Activated naive CD4-positive, alpha-beta T cell treated with anti-CD3 and anti-CD28 coated beads, Interleukin-2, amount 50 U/mL, for 72 hours (primary cell): Measurements from ENCODE around the gene C19orf38. TPM values are rescaled to one million over a fixed set of nuclear protein-coding genes. Genes with fewer than 3 reads are reported as not detected.
"Not testable (repeated sequence)": the region's sequence is repeated elsewhere in the genome, so short reads cannot be mapped to it uniquely, and the experiment has no call there.

ENCODE experiments used
- ATAC-seq, 2 donors: fragments of 150-1000 bp; cut with Tn5 transposase; 2 replicates each; pipeline ENCODE4 v1.10.0; 2021; ENCODE audit warnings: mild to moderate bottlenecking in 2 of 2, moderate library complexity in 2 of 2
- DNase-seq, 2 donors: peaks; one replicate each; pipeline ENCODE4 v3.0.0; 2021 to 2022; ENCODE audit warnings: low spot score in 2 of 2
- H3K27ac Mint-ChIP-seq, 2 donors: one replicate each; pipeline ENCODE4 v1.8.0; 2022; ENCODE audit warnings: mild to moderate bottlenecking in 2 of 2, mixed read lengths in 2 of 2
- H3K36me3 Mint-ChIP-seq, 2 donors: one replicate each; pipeline ENCODE4 v1.8.0; 2022; ENCODE audit warnings: mixed read lengths in 2 of 2
- H3K9me3 Mint-ChIP-seq, 2 donors: one replicate each; pipeline ENCODE4 v1.8.0; 2022; ENCODE audit warnings: mixed read lengths in 2 of 2
- total RNA-seq, 2 donors: library from RNA; stranded (reverse); gene quantifications; one replicate each; pipeline ENCODE4 v1.2.3, GENCODE V29; 2022

The C19orf38 gene
- total RNA-seq, 2 donors from 2014 or later: 3.5 to 6.4 TPM

DNA sequence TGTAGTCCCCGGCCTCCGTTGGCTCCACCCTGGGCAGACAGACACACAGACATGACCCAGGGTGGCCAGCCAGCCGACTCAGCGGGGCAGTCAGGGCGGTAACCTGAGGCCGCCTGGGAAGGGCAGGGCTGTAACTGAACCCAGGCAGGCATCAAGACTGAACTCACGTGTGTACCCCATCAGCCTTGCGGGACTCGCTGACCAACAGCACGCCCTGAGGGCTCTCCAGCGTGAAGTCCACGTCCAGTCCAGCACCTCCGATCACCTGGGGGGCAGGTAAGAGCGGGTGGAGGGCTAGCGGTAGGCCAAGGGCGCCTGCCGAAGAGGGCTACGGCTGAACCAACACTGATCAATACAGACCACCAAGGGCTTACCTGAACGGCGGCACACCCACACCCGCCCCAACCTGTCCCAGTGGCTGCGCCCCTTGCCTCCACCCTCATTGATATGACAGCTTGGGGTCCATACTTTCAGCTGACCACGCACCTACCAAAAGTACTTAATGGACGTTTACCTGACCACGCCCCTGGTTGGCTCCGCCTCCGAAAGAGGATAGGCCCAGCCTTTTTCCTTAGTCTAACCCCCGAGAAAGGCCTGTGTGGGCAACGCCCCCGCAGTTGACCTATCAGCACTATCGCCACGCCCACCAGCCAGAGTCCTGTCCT lies 13.0 kb upstream of the C19orf38 start:
- ATAC-seq: no peak
- Mint-ChIP-seq H3K9me3 (peaks cover 0 to 5% of the 10 kb centered on the region in 2 donors), H3K27ac (peak overlapping the region; percentile 98 to 99), H3K36me3 (peaks cover 12% of the 10 kb centered on the region in 2 donors)
- no peak for DNase-seq

DNA sequence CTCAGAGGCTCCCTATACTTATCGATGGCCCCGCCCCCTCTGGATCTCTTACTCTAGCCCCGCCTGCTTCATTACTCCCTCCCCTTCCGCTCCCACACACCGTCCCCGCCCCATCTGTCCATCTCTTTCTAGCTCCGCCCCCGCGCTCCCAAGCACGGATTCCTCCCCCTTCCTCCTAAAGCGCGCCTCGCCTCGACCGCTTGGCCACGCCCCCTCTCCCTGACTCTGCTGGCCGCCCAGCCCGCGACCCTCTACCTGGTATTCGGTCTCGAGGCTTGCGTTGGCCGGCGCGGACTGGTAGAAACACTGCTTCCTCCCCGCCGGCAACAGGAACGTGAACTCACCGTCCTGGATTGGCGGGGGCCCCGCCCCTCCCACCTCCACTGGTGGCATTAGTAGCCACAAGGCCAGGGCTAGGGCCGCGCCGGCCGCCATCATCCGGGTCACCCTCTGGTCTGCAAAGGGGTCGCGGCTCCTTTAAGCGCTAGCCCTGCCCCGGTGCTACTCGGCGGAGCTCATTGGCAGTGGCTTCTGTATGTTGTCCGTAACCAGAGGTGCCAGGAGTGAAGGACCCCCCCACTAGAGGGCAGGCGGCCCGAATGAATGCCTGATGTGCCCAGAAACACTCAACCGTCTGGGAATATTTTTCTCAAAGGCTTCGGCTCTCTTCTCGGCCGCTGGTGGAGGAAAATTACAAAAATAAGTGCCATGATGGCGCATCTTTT lies 12.3 kb upstream of the C19orf38 start, which contains the start of gene TMED1:
TMED1 (minus strand) TSS at position 459 of the 725 bp plus-strand sequence; CDS start at position 438, 21 bp downstream.
- H3K9me3 Mint-ChIP-seq: peaks cover 0 to 5% of the 10 kb centered on the region in 2 donors
- peaks cover 12% of the 10 kb centered on the region in 2 donors for H3K36me3 Mint-ChIP-seq
- H3K27ac Mint-ChIP-seq: peak within 1 kb of the TSS; percentile 98 to 99
- DNase-seq (peak; percentile 94 to 97), ATAC-seq (peak; percentile 88 to 92)

DNA sequence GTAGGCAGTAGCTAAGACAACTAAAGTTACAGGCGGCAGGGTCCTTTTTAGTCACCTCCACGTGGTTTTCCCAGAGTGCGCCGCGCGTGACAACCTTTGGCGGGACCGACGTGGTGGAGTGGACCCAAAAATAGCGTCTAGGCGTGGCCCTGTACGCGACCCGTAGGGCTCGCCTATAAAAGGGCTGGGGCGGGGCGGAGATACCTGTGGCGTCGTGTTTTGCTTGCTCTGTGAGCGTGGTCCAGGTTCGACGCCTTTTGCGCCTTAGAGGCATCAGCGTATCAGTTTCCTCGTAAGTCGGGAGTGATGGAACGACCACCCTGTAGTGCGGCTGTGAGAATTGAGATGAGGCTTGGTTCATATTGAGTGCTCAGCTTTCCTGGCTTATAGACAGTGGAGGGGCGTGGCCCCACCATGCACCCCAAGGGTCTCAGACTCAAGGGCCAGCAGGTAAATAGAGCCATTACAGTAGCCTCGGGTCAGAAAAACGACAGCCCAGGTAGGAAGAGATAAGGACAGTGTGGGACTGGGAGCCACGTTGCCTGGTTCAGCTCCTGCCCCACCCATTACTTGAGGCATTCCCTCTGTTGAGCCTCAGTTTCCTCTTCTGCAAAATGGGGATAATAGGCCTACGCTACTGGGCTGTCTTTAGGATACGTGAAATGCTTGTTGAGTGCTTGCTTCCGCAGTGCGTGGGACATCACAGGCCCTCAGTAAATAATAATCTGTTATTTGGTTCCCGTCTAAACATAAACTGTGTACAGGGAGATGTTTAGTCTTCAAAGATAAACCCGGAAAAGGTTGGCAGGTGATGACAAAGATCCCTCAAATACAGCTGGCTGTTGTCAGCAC lies 11.5 kb upstream of the C19orf38 start:
- ATAC-seq: peak; percentile 52 to 53
- peaks cover 12% of the 10 kb centered on the region in 2 donors for H3K36me3 Mint-ChIP-seq
- peak overlapping the region; percentile 98 to 99 for H3K27ac Mint-ChIP-seq

DNA sequence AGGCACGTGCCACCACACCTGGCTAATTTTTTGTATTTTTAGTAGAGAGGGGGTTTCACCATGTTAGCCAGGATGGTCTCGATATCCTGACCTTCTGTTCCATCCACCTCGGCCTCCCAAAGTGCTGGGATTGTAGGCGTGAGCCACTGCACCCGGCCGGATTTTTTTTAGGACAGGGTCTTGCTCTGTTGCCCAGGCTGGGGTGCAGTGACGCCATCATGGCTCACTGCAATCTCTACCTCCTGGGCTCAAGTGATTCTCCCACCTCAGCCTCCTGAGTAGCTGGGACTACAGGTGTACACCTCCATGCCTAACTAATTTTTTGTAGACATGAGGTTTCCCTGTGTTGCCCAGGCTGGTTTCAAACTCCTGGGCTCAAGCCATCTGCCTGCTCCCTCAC lies 10.6 kb upstream of the C19orf38 start:
- H3K27ac Mint-ChIP-seq, ATAC-seq: not testable (repeated sequence)
- H3K36me3 Mint-ChIP-seq: peaks cover 12% of the 10 kb centered on the region in 2 donors

More for the DNA sequence above, 11.5 kb upstream of the C19orf38 start:
- peaks cover 0 to 5% of the 10 kb centered on the region in 2 donors for H3K9me3 Mint-ChIP-seq
- DNase-seq: peak; percentile 83 to 87

DNA sequence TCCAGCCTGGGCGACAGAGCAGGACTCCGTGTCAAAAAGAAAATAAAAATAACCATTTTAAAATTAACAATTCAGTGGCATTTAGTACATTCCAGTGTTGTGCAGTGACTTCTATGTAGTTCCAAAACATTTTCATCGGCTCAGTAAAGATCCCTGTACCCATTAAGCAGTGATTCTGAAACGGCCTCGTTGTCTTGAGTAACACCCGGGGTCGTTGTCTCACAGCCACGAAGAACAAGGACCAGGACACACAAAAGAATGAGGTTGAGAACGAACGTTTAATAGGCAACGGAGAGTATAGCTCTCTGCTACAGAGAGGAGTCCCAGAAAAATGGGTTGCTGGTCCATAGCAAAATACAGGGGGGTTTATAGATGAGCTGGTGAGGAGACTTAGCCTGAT lies 9.8 kb upstream of the C19orf38 start:
- Mint-ChIP-seq H3K27ac (no peak overlapping the region), H3K36me3 (peaks cover 12% of the 10 kb centered on the region in 2 donors)
- ATAC-seq: no peak

More for the DNA sequence above, 10.6 kb upstream of the C19orf38 start:
- not testable (repeated sequence) for H3K9me3 Mint-ChIP-seq, DNase-seq

DNA sequence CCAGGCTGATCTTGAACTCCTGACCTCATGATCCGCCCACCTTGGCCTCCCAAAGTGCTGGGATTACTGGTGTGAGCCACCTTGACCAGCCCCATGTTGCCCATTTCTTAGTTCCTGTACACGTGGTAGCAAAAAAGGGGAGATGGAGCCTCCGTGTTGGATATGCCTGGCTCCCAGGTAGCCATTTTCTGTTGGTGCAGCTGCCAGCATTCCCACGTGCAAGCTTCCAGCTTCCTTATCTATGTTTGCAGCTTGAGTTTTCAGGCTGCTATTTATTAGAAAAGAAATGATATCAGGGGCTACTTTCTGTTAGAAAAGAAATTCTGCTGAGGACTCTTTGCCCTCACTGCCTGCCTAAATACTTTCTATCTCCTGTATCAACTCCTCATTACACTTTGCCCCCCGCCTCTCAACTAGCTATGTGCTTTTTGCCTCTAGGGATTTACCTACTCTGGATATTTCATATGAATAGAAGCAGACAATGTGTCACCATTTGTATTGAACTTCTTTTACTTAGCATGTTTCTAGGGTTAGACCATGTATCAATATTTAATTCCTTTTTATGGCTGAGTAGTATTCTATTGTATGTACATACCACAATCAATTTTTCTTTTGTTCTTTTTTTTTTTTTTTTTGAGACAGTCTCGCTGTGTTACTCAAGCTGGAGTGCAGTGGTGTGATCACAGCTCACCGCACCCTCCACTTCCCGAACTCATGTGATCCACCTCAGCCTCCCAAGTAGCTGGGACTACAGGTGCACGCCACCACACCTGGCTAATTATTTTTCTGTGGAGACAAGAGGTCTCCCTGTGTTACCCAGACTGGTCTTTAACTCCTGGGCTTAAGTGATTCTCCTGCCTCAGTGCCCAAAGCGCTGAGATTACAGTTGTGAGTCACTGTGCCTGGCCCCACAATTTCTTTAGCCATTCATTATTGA lies 8.8 kb upstream of the C19orf38 start:
- Mint-ChIP-seq H3K27ac (no peak overlapping the region), H3K9me3 (peaks cover 0 to 5% of the 10 kb centered on the region in 2 donors), H3K36me3 (peaks cover 12% of the 10 kb centered on the region in 2 donors)
- no peak for ATAC-seq
- DNase-seq: no peak

More for the DNA sequence above, 9.8 kb upstream of the C19orf38 start:
- peaks cover 0 to 5% of the 10 kb centered on the region in 2 donors for H3K9me3 Mint-ChIP-seq
- no peak for DNase-seq

DNA sequence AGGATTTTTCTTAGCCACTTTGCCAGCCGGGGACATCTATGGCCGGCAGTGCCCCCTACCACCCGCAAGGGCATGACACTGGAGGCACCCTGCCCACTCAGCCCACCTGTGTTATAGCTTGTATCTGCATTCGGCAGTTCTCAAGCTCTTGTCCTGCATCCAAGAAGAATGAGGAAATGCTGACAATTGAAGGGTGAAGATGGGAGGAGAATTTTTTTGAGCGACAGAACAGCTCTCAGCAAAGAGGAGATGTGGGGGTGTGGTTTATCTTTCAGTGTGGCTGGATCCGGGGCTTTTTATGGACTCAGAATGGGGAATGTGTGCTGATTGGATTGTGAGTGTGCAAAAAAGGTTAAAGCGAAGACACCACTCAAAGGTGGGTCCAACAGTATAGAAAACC lies 5.4 kb upstream of the C19orf38 start:
- ATAC-seq (no peak), DNase-seq (no peak)
- no peak overlapping the region for H3K27ac Mint-ChIP-seq
- H3K9me3 Mint-ChIP-seq: peaks cover 4 to 6% of the 10 kb centered on the region in 2 donors
- H3K36me3 Mint-ChIP-seq: peaks cover 0 to 7% of the 10 kb centered on the region in 2 donors

DNA sequence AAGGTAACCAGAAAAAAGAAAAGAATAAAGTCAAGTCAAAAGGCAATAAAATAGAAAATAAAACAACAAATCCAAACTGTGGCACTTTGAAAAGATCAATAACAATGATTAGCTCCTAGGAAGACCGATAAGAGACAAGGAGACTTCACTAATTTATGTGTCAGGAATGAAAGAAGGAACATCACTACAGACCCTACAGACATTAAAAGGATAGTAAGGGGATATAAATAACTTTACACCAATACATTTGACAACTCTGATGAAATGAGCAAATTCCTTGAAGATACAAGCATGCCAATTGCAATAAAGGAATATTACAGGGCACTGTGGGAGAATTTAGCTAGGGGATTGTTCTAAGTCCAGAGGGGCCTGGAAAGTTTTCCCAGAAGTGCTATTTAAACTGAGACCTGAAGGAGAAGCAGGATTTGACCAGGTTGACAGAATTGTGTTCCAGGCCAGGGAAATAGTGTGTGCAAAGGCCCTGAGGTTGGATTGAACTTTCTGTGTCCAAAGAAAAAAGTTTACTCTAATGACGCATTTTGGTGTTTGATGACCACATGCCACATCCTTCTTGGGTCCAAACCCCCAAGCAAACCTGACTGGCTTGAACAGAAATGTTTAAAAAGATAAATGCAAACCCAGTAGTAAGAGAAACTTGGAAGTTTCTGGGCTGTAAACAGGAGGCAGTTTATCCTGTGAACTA lies 1.6 kb upstream of the C19orf38 start:
- H3K9me3 Mint-ChIP-seq: peaks cover 4 to 6% of the 10 kb centered on the region in 2 donors
- DNase-seq (no peak), ATAC-seq (no peak)
- H3K36me3 Mint-ChIP-seq: peaks cover 0 to 7% of the 10 kb centered on the region in 2 donors
- H3K27ac Mint-ChIP-seq: no peak overlapping the region

DNA sequence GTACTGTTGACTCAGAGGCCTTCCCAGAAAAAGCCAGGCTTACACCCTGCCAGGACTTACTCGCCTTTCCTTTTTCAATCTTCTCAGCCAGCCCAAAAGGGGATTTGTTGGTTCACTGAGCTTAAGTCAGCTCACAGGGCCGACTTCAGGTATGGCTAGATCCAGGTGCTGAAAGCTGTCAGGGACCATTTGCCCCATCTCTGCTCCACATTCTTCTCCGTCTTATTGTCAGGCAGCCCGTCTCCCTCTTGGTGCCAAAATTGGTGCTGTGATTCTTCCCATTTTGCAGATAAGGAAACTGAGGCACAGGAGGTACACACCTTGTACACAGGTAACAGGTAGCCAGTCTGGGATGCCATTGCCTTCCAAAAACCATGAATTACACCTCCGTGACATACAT lies 2.4 kb downstream of the C19orf38 start:
- ATAC-seq (no peak), DNase-seq (no peak)
- peaks cover 4 to 6% of the 10 kb centered on the region in 2 donors for H3K9me3 Mint-ChIP-seq
- no peak overlapping the region for H3K27ac Mint-ChIP-seq
- H3K36me3 Mint-ChIP-seq: peaks cover 0 to 7% of the 10 kb centered on the region in 2 donors

DNA sequence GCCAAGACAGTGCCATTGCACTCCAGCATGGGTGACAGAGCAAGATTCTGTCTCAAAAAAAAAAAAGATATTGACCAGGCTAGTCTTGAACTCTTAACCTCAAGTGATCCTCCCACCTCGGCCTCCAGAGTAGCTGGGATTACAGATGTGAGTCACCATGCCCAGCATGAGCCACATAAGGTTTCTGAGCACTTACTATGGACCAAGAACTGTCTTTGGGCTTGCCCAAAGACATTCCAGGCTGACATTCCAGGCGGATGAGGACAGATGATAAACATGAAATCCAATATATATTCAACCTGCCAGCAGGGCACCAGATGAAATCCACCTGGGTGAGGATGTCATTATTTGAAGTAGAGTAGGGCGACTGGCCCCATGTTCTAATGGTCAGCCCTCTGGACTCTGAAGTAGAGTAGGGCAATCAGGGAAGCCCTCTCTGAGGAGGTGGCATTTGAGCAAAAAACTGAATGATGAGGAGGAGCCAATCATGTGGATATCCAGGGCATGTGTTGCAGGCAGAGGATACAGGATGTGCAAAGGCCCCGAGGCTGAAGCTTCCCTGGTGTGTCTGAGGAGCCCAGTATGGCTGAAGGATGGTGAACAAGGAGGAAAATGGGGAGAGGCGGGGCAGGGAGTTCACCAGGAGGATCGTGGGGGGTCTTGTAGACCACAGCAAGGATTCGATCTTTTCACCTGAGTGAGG lies 4.0 kb downstream of the C19orf38 start:
- DNase-seq (no peak), ATAC-seq (no peak)
- no peaks in the 10 kb centered on the region for H3K36me3 Mint-ChIP-seq
- no peaks in the 10 kb centered on the region for H3K9me3 Mint-ChIP-seq
- no peak overlapping the region for H3K27ac Mint-ChIP-seq

DNA sequence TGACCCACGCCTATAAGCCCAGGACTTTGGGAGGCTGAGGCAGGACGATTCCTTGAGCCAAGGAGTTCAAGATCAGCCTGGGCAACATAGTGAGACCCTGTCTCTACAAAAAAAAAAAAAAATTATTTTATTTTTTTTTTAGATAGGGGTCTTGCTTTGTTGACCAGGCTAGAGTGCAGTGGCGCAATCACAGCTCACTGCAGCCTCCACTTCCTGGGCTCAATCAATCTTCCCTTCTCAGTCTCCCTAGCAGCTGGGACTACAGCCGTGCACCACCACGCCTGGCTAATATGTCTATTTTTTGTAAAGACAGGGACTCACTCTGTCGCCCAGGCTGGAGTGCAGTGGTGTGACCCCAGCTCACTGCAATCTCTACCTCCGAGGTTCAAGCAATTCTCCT lies 4.7 kb downstream of the C19orf38 start:
- Mint-ChIP-seq H3K9me3 (no peaks in the 10 kb centered on the region), H3K27ac (no peak overlapping the region), H3K36me3 (no peaks in the 10 kb centered on the region)
- ATAC-seq (no peak), DNase-seq (no peak)

DNA sequence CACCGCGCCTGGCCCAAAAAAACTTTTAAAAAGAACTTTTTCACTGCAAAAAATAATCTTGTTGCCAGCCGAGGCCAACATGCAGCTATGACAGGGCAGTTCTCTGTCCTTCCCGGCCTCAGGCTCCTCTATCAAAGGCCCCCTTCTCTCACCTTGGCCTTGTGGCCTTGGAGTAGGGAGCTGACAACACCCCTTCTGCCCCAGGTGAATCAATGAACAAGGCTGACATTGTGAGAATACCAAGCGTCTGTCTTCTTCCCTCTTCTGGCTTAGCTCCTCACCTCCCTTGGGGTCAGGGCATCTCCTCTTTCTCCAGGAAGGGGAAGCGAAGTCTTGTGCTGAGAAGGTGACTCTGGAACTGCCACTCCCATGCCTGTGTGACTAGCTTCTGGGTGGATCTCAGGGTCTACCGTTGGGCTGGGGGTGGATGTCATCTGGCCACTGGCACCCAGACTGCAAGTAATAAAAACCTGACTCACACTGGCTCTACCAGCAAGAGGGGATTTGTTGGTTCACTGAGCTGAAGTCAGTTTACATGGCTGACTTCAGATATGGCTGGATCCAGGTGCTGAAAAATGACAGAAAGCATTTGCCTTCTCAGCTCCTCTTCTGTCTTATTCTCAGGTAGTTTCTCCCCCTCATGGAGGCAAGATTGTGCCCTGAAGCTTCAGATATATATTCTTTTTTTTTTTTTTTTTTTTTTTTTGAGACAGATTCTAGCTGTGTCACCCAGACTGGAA lies 6.3 kb downstream of the C19orf38 start:
- ATAC-seq (no peak), DNase-seq (no peak)
- H3K9me3 Mint-ChIP-seq: no peaks in the 10 kb centered on the region
- H3K27ac Mint-ChIP-seq: peak overlapping the region in 1 of 2 donors; percentile 29
- H3K36me3 Mint-ChIP-seq: no peaks in the 10 kb centered on the region

DNA sequence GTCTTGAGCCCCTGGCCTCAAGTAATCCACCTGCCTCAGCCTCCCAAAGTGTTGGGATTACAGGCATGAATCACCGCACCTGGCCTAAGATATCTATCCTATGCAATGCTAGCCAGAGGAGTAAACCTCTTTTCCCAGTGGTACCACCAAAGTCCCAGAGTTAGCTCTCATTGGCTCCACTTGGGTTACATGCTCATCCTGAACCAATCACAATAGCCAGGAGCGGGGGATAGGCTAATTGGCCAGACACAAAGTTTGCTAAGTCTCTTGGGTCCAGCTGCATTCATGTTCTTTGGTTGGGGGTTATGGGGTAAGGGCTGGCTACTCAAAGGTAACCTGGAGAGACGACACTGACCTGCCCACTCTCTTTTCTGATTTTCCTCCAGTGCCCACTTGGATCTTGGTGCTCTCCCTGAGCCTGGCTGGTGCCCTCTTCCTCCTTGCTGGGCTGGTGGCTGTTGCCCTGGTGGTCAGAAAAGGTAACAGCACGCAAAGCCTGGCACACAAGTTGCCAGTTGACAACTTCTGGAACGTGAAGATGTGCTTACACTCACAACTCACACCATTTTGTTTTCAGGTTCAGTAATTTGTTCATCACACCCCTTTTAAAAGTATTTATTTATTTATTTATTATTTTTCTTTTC lies 7.8 kb downstream of the C19orf38 start:
- ATAC-seq: peak; percentile 45 to 48
- Mint-ChIP-seq H3K9me3 (no peaks in the 10 kb centered on the region), H3K27ac (no peak overlapping the region), H3K36me3 (no peaks in the 10 kb centered on the region)
- no peak for DNase-seq

DNA sequence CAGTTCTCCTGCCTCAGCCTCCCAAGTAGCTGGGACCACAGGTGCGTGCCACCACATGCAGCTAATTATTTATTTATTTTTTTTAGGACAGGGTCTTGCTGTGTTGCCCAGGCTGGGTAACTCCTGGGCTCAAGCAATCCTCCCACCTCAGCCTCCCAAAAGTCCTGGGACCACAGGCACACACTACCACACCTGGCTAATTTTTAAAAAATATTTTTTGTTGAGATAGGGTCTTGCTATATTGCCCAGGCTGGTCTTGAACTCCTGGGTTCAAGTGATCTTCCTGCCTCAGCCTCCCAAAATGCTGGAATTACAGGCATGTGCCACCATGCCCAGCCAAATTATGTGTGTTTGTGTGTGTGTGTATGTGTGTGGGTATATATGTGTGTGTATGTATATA lies 8.7 kb downstream of the C19orf38 start:
- H3K9me3 Mint-ChIP-seq, H3K36me3 Mint-ChIP-seq, H3K27ac Mint-ChIP-seq, ATAC-seq, DNase-seq: not testable (repeated sequence)
